ENCODE data around the gene GLRX5.

GRCh38 chr14:95541346-95541745 lies 6.5 kb downstream of the GLRX5 start:
- TF ChIP-seq POLR2A (IDR thresholded peaks at IDR 0.05; ENCODE audit: extremely low read depth, insufficient read length) (no peak), CTCF (IDR thresholded peaks at IDR 0.05; ENCODE audit: low read depth, low read length) (no peak), MAX (IDR thresholded peaks at IDR 0.05; ENCODE audit: low read depth, low read length) (no peak), MYC (IDR thresholded peaks at IDR 0.05; ENCODE audit: low read depth, low read length) (no peak)

All from NB4 (cell line).